HEK293T (cell line): ENCODE results near the gene ATXN2.

Source experiments
- ELF4 ChIP-seq: fragments of 450-650 bp; IDR thresholded peaks from 2 replicates; pipeline ENCODE4 v1.6.1; 2017; ENCODE audit warnings: antibody characterized with exemption
- L3MBTL2 ChIP-seq: fragments of 450-650 bp; conservative IDR thresholded peaks from 2 replicates; pipeline ENCODE4 v1.6.1; 2016; ENCODE audit warnings: mild to moderate bottlenecking
- NFRKB ChIP-seq: fragments of 450-650 bp; IDR thresholded peaks from 2 replicates; pipeline ENCODE4 v1.6.1; 2016; ENCODE audit warnings: mild to moderate bottlenecking, moderate library complexity
- PKNOX1 ChIP-seq: fragments of 450-650 bp; IDR thresholded peaks from 2 replicates; pipeline ENCODE4 v1.6.1; 2016
- SUZ12 ChIP-seq: fragments of 450-650 bp; IDR thresholded peaks from 2 replicates; pipeline ENCODE4 v1.6.1; 2016; ENCODE audit warnings: mild to moderate bottlenecking

- TF ChIP-seq NFRKB (no peak), PKNOX1 (no peak), L3MBTL2 (no peak), SUZ12 (no peak), ELF4 (no peak)
Observed at GRCh38 chr12:111454716-111455447, 144.2 kb downstream of the ATXN2 start.
